ENCODE data around the gene CLDN15.

- TF ChIP-seq, protein P1, sequence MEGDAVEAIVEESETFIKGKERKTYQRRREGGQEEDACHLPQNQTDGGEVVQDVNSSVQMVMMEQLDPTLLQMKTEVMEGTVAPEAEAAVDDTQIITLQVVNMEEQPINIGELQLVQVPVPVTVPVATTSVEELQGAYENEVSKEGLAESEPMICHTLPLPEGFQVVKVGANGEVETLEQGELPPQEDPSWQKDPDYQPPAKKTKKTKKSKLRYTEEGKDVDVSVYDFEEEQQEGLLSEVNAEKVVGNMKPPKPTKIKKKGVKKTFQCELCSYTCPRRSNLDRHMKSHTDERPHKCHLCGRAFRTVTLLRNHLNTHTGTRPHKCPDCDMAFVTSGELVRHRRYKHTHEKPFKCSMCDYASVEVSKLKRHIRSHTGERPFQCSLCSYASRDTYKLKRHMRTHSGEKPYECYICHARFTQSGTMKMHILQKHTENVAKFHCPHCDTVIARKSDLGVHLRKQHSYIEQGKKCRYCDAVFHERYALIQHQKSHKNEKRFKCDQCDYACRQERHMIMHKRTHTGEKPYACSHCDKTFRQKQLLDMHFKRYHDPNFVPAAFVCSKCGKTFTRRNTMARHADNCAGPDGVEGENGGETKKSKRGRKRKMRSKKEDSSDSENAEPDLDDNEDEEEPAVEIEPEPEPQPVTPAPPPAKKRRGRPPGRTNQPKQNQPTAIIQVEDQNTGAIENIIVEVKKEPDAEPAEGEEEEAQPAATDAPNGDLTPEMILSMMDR (IDR thresholded peaks at IDR 0.05) = no peak
- no peak for TF ChIP-seq POLR2A (IDR thresholded peaks at IDR 0.05)
Observed at GRCh38 chr7:101255796-101256195, 18.2 kb upstream of the CLDN15 start.
